Body of pancreas (tissue), 4 donors: ENCODE data around the gene ZBED6. TPM values are rescaled to one million over a fixed set of nuclear protein-coding genes. Genes with fewer than 3 reads are reported as not detected.
"Not testable (repeated sequence)": the region's sequence is repeated elsewhere in the genome, so short reads cannot be mapped to it uniquely, and the experiment has no call there.

ENCODE experiments used
- ATAC-seq: fragments of 150-250 bp; one replicate; pipeline ENCODE4 v1.9.1; 2016
- DNase-seq, 4 donors: peaks; one replicate each; pipeline ENCODE4 v3.0.0-alpha.2; 2019
- H3K27ac ChIP-seq, 4 donors: fragments of 200-600 bp; sonication (generic); 1 replicate in 3 of 4; 2 replicates in 1 of 4; pipeline versions ENCODE4 v1.5.1 to v1.6.1; 2016 to 2019; ENCODE audit warnings: mild to moderate bottlenecking in 1 of 4, mixed read lengths in 1 of 4, moderate library complexity in 1 of 4
- H3K27me3 ChIP-seq, 2 donors: fragments of 200-600 bp; sonication (generic); one replicate each; pipeline ENCODE4 v1.6.0; 2016; ENCODE audit warnings: mild to moderate bottlenecking in 1 of 2
- H3K36me3 ChIP-seq, 2 donors: fragments of 200-600 bp; sonication (generic); replicated peaks in 1 of 2; 2 replicates each; pipeline ENCODE4 v1.5.1; 2016; ENCODE audit warnings: low read depth in 2 of 2; ENCODE audit not compliant: insufficient read depth in 1 of 2
- H3K4me1 ChIP-seq: fragments of 200-600 bp; sonication (generic); one replicate; pipeline ENCODE4 v1.6.0; 2016
- H3K4me3 ChIP-seq, 2 donors: fragments of 200-600 bp; sonication (generic); 1 replicate in 1 of 2; 2 replicates in 1 of 2; pipeline ENCODE4 v1.5.1; 2016 to 2019
- H3K9me3 ChIP-seq, 3 donors: fragments of 200-600 bp; sonication (generic); 1 replicate in 2 of 3; 2 replicates in 1 of 3; pipeline ENCODE4 v1.5.1; 2016
- CTCF ChIP-seq, 7 experiments: fragments of 450-650 bp in 4 of 7; fragments of 200-600 bp in 3 of 7; sonication (generic) in 3 of 7; IDR thresholded peaks; one replicate each; pipeline ENCODE4 v1.5.1; 2016 to 2019; ENCODE audit warnings: antibody characterized with exemption in 7 of 7
- POLR2A ChIP-seq, 3 donors: fragments of 450-650 bp; IDR thresholded peaks; one replicate each; pipeline ENCODE4 v1.6.1; 2016; ENCODE audit warnings: antibody characterized with exemption in 3 of 3, mild to moderate bottlenecking in 2 of 3
- WGBS, 2 donors: methylation state at CpG; one replicate each; pipeline ENCODE4 v1.1.5; 2017; 5-methylcytosine and 5-hydroxymethylcytosine counted together
- intact Hi-C: fragments of 100-400 bp; cut with DNase I; formaldehyde crosslinking; loops from one replicate; pipeline ENCODE4 v1.15.1; 2023
- total RNA-seq, 2 donors: library from RNA; depleted of rRNA; stranded (reverse); fragments of >200 nt; gene quantifications; one replicate each; pipeline ENCODE4 v1.1.0, GENCODE V29; 2016

Gene ZBED6
- total RNA-seq, 2 donors from 2014 or later: 7.8 to 20.8 TPM

GRCh38 chr1:203781962-203782361, 13.5 kb upstream of the ZBED6 start:
- intact Hi-C loops: no loop called here
- H3K36me3 ChIP-seq: no peaks in the 10 kb centered on the region
- no peaks in the 10 kb centered on the region for H3K4me1 ChIP-seq
- TF ChIP-seq POLR2A (IDR thresholded peaks at IDR 0.05) (no peak), CTCF (IDR thresholded peaks at IDR 0.05) (no peak)
- ATAC-seq: no peak
- no peaks in the 10 kb centered on the region for H3K9me3 ChIP-seq
- 82 to 85% methylated on average over 6 to 7 of the region's 7 CpGs for WGBS, 2 donors
- no peak for DNase-seq
- no peaks in the 10 kb centered on the region for H3K27me3 ChIP-seq
- no peak overlapping the region for H3K27ac ChIP-seq
- no peak overlapping the region for H3K4me3 ChIP-seq

- TF ChIP-seq POLR2A (IDR thresholded peaks at IDR 0.05): no peak
- TF ChIP-seq CTCF (IDR thresholded peaks at IDR 0.05): no peak
- no peak overlapping the region for H3K4me3 ChIP-seq
- no peak for DNase-seq
- no peaks in the 10 kb centered on the region for H3K27me3 ChIP-seq
- H3K4me1 ChIP-seq: peaks cover 1% of the 10 kb centered on the region
- no peak for ATAC-seq
- H3K9me3 ChIP-seq: no peaks in the 10 kb centered on the region
- H3K27ac ChIP-seq: no peak overlapping the region
- 62 to 76% methylated on average over 3 of the region's 3 CpGs for WGBS, 2 donors
- no peaks in the 10 kb centered on the region for H3K36me3 ChIP-seq
- intact Hi-C loops: no loop called here
Measured at GRCh38 chr1:203789966-203790365, 5.5 kb upstream of the ZBED6 start.

- Histone ChIP-seq H3K4me1 (peaks cover 6% of the 10 kb centered on the region), H3K9me3 (no peaks in the 10 kb centered on the region), H3K36me3 (no peaks in the 10 kb centered on the region), H3K27ac (no peak overlapping the region), H3K4me3 (no peak overlapping the region), H3K27me3 (no peaks in the 10 kb centered on the region)
- no peak for ATAC-seq
- no peak for DNase-seq
- TF ChIP-seq POLR2A (IDR thresholded peaks at IDR 0.05) (no peak), CTCF (IDR thresholded peaks at IDR 0.05) (no peak)
- intact Hi-C loops: no loop called here
- WGBS, 2 donors: 78 to 88% methylated on average over 3 of the region's 3 CpGs
Measured at GRCh38 chr1:203791498-203791897, 3.9 kb upstream of the ZBED6 start.

GRCh38 chr1:203792486-203792885, 2.9 kb upstream of the ZBED6 start:
- TF ChIP-seq POLR2A (IDR thresholded peaks at IDR 0.05) (no peak), CTCF (IDR thresholded peaks at IDR 0.05) (no peak)
- ATAC-seq: no peak
- no peak overlapping the region for H3K4me3 ChIP-seq
- no peaks in the 10 kb centered on the region for H3K9me3 ChIP-seq
- no peaks in the 10 kb centered on the region for H3K36me3 ChIP-seq
- 85 to 93% methylated on average over 2 of the region's 2 CpGs for WGBS, 2 donors
- H3K4me1 ChIP-seq: peaks cover 16% of the 10 kb centered on the region
- no peak overlapping the region for H3K27ac ChIP-seq
- H3K27me3 ChIP-seq: no peaks in the 10 kb centered on the region
- no peak for DNase-seq
- intact Hi-C loops: no loop called here

- H3K27ac ChIP-seq, H3K9me3 ChIP-seq, intact Hi-C loops, H3K4me3 ChIP-seq, H3K27me3 ChIP-seq, H3K36me3 ChIP-seq, ATAC-seq, DNase-seq: not testable (repeated sequence)
- H3K4me1 ChIP-seq: peaks cover 26% of the 10 kb centered on the region
- WGBS, 2 donors: 90 to 94% methylated on average over 7 of the region's 7 CpGs
Measured at GRCh38 chr1:203793561-203793960, 1.9 kb upstream of the ZBED6 start.
